Measurements from ENCODE around the gene SPC24. TPM values are rescaled to one million over a fixed set of nuclear protein-coding genes. Genes with fewer than 3 reads are reported as not detected.

SPC24 gene
- total and polyA plus RNA-seq, 2 of the 4 experiments (the other 2 are of a cell fraction): 12.2 to 97.5 TPM

- Histone ChIP-seq H3K27ac (ENCODE audit: insufficient read depth, low read length) (no peak overlapping the region), H3K4me2 (ENCODE audit: low read depth, low read length) (no peak overlapping the region), H3K56ac (ENCODE audit: extremely low read depth, insufficient read depth, low read length) (no peak overlapping the region), H2AFZ (replicated peaks; ENCODE audit: low read length, poor library complexity) (no peak overlapping the region), H4K8ac (ENCODE audit: low read depth in 2 of 2, low read length in 2 of 2) (no peak overlapping the region), H3K23ac (ENCODE audit: low read depth, low read length) (no peak overlapping the region), H3K9me1 (ENCODE audit: insufficient read depth, low read length) (peaks cover 11% of the 10 kb centered on the region), H4K20me1 (ENCODE audit: insufficient read depth, low read length) (peaks cover 4% of the 10 kb centered on the region), H3K4ac (ENCODE audit: low read depth, low read length) (no peak overlapping the region), H3K4me1 (ENCODE audit: control insufficient read depth, insufficient read depth, low read length) (0 out of 2 replicates have a peak, but pooled peaks cover 1% of the 10 kb centered on the region), H2BK15ac (ENCODE audit: low read depth, low read length) (no peak overlapping the region), H2AK9ac (replicated peaks; ENCODE audit: low read depth, low read length, poor library complexity) (peak overlapping the region; percentile 37), H2AK5ac (ENCODE audit: low read depth, low read length) (peak overlapping the region; percentile 26; the same call in 1 of the 2 replicates), H3K9me3 (ENCODE audit: control insufficient read depth, insufficient read depth, low read length) (no peaks in the 10 kb centered on the region), H3K18ac (ENCODE audit: low read depth, low read length) (no peak overlapping the region), H3K14ac (replicated peaks; ENCODE audit: low read depth, low read length) (no peak overlapping the region), H4K5ac (ENCODE audit: low read depth, low read length) (no peak overlapping the region), H4K91ac (ENCODE audit: insufficient read depth, low read depth, low read length) (no peak overlapping the region), H3K4me3 (ENCODE audit: insufficient read depth, low read depth, low read length) (no peak overlapping the region), H3K27me3 (ENCODE audit: control insufficient read depth, insufficient read depth, low read length) (no peaks in the 10 kb centered on the region), H2BK120ac (ENCODE audit: low read depth, low read length) (no peak overlapping the region), H3K36me3 (ENCODE audit: control insufficient read depth, insufficient read depth, low read length) (peaks cover 82% of the 10 kb centered on the region), H2BK20ac (ENCODE audit: low read depth, low read length) (no peak overlapping the region), H3K79me1 (ENCODE audit: low read depth in 1 of 2, low read length in 2 of 2) (peaks cover 36 to 74% of the 10 kb centered on the region in 2 experiments), H2BK5ac (ENCODE audit: low read depth, low read length, poor library complexity, severe bottlenecking) (no peak overlapping the region), H3K9ac (ENCODE audit: low read depth, low read length) (no peak overlapping the region)
- TF ChIP-seq RCOR1 (IDR thresholded peaks at IDR 0.05; ENCODE audit: insufficient replicate concordance, low read length) (no peak), MXI1 (IDR thresholded peaks at IDR 0.05; ENCODE audit: borderline replicate concordance, low read depth, low read length) (no peak), MAZ (IDR thresholded peaks at IDR 0.05; ENCODE audit: borderline replicate concordance, low read depth, low read length) (no peak), CTCF (conservative IDR thresholded peaks at IDR 0.05; ENCODE audit: low read depth, low read length) (no peak), BHLHE40 (IDR thresholded peaks at IDR 0.05; ENCODE audit: low read depth, low read length) (no peak), MAFK (IDR thresholded peaks at IDR 0.05; ENCODE audit: low read depth, low read length) (no peak), NFE2L2 (IDR thresholded peaks at IDR 0.05; ENCODE audit: low read depth, low read length) (no peak), CHD1 (IDR thresholded peaks at IDR 0.05; ENCODE audit: low read depth, low read length) (no peak), RAD21 (IDR thresholded peaks at IDR 0.05; ENCODE audit: low read length) (no peak), ELK1 (IDR thresholded peaks at IDR 0.05; ENCODE audit: borderline replicate concordance, low read depth, low read length) (no peak), USF2 (IDR thresholded peaks at IDR 0.05; ENCODE audit: low read depth, low read length) (no peak), SMC3 (IDR thresholded peaks at IDR 0.05; ENCODE audit: low read depth, low read length) (no peak), POLR2A (IDR thresholded peaks at IDR 0.05; ENCODE audit: low read depth, low read length) (no peak), RFX5 (IDR thresholded peaks at IDR 0.05; ENCODE audit: low read depth, low read length) (no peak), FOS (IDR thresholded peaks at IDR 0.05; ENCODE audit: low read depth, low read length) (no peak), CEBPB (IDR thresholded peaks at IDR 0.05; ENCODE audit: low read depth, low read length) (no peak)
- ChIA-PET POLR2A (ENCODE audit: unreplicated experiment) (no interaction called here), CTCF (no interaction called here)
- DNase-seq: no peak
- in situ Hi-C loops (cut with MboI; ENCODE audit: low sequenced_read_pairs): no loop called here
- dilution Hi-C loops (cut with HindIII; ENCODE audit: low sequenced_read_pairs, unreplicated experiment): no loop called here
- WGBS, 2 experiments (ENCODE audit: extremely low coverage in 2 of 2, insufficient read length in 1 of 2): 93% methylated on average over 6 of the region's 18 CpGs; no CpG with 5 or more reads in 1 of the 2 experiments
- intact Hi-C loops (cut with micrococcal nuclease): no loop called here
- no peak for ATAC-seq (ENCODE audit: low read depth)
- no TSS peak for BruUV-seq (replicated peaks)
Measured at GRCh38 chr19:11176466-11177193, 21.0 kb upstream of the SPC24 start.
